ENCODE results near the gene DENND6B. TPM values are rescaled to one million over a fixed set of nuclear protein-coding genes. Genes with fewer than 3 reads are reported as not detected.

Gene DENND6B
- total RNA-seq, 2 donors from 2014 or later, result 9.6 to 19.6 TPM

GRCh38 chr22:50296658-50297490 lies 29.9 kb downstream of the DENND6B start:
- H3K27me3 ChIP-seq (replicated peaks; ENCODE audit: insufficient read depth), result no peaks in the 10 kb centered on the region
- no peaks in the 10 kb centered on the region for H3K9me3 ChIP-seq
- intact Hi-C loops (cut with DNase I), result no loop called here
- H3K27ac ChIP-seq, result peak overlapping the region; percentile 30 to 60
- H3K4me1 ChIP-seq (replicated peaks), result peaks cover 63% of the 10 kb centered on the region
- no peak for DNase-seq (ENCODE audit: low spot score)
- H3K4me3 ChIP-seq, result no peak overlapping the region
- H3K36me3 ChIP-seq, result no peaks in the 10 kb centered on the region
- TF ChIP-seq, protein P1, sequence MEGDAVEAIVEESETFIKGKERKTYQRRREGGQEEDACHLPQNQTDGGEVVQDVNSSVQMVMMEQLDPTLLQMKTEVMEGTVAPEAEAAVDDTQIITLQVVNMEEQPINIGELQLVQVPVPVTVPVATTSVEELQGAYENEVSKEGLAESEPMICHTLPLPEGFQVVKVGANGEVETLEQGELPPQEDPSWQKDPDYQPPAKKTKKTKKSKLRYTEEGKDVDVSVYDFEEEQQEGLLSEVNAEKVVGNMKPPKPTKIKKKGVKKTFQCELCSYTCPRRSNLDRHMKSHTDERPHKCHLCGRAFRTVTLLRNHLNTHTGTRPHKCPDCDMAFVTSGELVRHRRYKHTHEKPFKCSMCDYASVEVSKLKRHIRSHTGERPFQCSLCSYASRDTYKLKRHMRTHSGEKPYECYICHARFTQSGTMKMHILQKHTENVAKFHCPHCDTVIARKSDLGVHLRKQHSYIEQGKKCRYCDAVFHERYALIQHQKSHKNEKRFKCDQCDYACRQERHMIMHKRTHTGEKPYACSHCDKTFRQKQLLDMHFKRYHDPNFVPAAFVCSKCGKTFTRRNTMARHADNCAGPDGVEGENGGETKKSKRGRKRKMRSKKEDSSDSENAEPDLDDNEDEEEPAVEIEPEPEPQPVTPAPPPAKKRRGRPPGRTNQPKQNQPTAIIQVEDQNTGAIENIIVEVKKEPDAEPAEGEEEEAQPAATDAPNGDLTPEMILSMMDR (IDR thresholded peaks at IDR 0.05), result no peak
- TF ChIP-seq POLR2AphosphoS5 (IDR thresholded peaks at IDR 0.05), result no peak
- 59% methylated on average over 29 of the region's 29 CpGs for WGBS

- intact Hi-C loops (cut with DNase I), result no loop called here
- Histone ChIP-seq H3K27ac (peak overlapping the region; percentile 77 to 81), H3K4me3 (no peak overlapping the region), H3K36me3 (peaks cover 4 to 10% of the 10 kb centered on the region in 2 donors), H3K9me3 (no peaks in the 10 kb centered on the region), H3K4me1 (replicated peaks) (peaks cover 40% of the 10 kb centered on the region), H3K27me3 (replicated peaks; ENCODE audit: insufficient read depth) (no peaks in the 10 kb centered on the region)
- TF ChIP-seq, protein P1 (IDR thresholded peaks at IDR 0.05), result no peak
- TF ChIP-seq POLR2A (IDR thresholded peaks at IDR 0.05) (no peak), POLR2AphosphoS5 (IDR thresholded peaks at IDR 0.05) (no peak)
- DNase-seq (ENCODE audit: low spot score), result no peak
- 30% methylated on average over 5 of the region's 5 CpGs for WGBS
Observed at GRCh38 chr22:50294319-50294656, 32.5 kb downstream of the DENND6B start.

DNA sequence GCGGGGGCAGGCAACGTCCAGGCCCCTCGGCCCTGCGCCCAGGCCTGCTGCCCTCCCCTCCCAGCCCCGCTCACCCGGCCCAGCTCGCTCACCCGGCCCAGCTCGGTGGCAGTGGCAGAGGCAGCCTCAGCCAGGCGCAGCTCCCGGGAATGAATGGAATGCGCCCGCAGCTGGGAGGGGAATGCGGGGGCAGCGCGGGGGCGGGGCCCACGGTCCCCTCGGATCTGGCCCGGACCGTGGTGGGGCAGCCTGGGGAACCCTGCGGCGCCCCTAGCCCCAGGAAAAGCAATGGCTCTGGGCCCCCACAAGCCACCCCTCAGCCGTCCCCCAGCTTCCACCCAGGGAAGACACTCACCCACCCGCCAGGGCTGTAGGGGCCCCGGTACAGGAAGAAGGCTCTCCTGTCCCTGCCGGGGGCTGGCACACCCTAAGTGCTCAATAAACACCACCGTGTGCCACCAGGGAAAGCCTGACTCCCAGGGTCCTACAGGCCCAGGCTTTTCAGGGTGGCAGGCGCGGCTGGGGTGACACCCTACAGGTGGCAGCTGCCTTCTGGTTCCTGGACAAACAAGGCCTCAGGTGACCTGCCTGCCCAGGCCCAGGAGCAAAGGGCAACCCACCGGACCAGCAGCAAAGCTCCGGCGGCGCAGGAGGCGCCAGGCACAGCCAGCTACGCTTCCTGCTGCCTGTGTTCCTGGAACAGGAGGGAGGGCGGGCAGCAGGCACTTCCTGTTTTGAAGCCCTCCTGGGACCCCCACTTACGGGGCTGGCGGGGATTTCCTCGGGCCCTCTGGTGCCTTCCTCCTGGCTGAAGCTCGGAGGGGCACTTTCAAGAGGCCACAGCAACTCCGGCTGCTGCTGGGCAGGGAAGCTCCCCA lies 33.1 kb downstream of the DENND6B start:
- intact Hi-C loops (cut with DNase I), result no loop called here
- Histone ChIP-seq H3K36me3 (peaks cover 8 to 16% of the 10 kb centered on the region in 2 donors), H3K27ac (peak overlapping the region; percentile 77 to 81), H3K27me3 (replicated peaks; ENCODE audit: insufficient read depth) (no peaks in the 10 kb centered on the region), H3K4me1 (replicated peaks) (peaks cover 40% of the 10 kb centered on the region), H3K9me3 (no peaks in the 10 kb centered on the region), H3K4me3 (peak overlapping the region; percentile 3 to 12)
- TF ChIP-seq POLR2AphosphoS5 (IDR thresholded peaks at IDR 0.05), result peak; percentile 18
- TF ChIP-seq POLR2A (IDR thresholded peaks at IDR 0.05), result no peak
- TF ChIP-seq, protein P1 (IDR thresholded peaks at IDR 0.05), result peak in 2 of 4 experiments; percentile 14 to 23
- DNase-seq (ENCODE audit: low spot score), result peak; percentile 71
- WGBS, result 17% methylated on average over 40 of the region's 42 CpGs

DNA sequence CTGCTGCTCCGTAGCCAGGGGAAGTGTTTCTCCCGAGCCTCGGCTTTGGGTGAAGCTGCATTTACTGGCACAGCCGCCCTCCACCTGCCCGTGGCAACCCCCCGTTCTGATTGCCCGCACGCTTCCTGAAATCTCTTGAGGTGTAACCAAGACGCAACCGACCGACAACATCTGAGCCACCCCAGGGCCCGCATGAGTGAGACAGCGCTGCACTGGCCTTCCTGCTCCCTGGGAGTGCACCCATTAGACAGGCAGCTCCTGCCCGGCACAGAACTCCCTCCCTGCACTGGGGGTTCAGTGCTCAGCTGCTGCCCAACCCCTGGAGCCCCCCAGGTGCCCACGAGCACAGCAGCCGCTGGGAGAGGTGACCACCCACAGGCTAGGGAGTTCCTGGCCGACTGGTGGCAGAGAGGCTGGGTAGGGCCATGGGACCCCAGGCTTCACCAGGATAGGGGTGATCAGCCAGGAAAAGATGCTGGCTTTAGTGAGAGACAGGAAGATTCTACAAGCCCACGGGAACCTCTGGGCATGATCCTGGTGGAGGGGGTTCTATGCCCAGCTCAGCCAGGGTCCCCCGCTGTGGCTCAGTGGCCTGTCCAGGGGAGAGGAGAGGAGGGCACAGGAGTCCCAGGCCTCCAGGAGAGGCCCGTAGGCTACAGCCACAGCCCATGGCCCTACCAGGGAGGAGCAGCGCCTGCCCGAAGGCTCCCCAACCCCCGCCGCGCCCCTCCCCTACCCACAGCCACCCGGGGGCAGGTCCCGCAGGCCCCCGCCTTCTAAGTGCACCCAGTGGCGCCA lies 34.0 kb downstream of the DENND6B start:
- Histone ChIP-seq H3K27me3 (replicated peaks; ENCODE audit: insufficient read depth) (no peaks in the 10 kb centered on the region), H3K36me3 (peaks cover 8 to 24% of the 10 kb centered on the region in 2 donors), H3K9me3 (no peaks in the 10 kb centered on the region), H3K27ac (peak overlapping the region; percentile 77 to 81), H3K4me3 (peak overlapping the region; percentile 3 to 12), H3K4me1 (replicated peaks) (peaks cover 35% of the 10 kb centered on the region)
- TF ChIP-seq, protein P1 (IDR thresholded peaks at IDR 0.05), result no peak
- no peak for TF ChIP-seq POLR2AphosphoS5 (IDR thresholded peaks at IDR 0.05)
- TF ChIP-seq POLR2A (IDR thresholded peaks at IDR 0.05), result no peak
- intact Hi-C loops (cut with DNase I), result no loop called here
- 39% methylated on average over 29 of the region's 29 CpGs for WGBS
- DNase-seq (ENCODE audit: low spot score), result no peak
